Heart right ventricle (tissue), 16 donors: ENCODE data around the gene HELZ. TPM values are rescaled to one million over a fixed set of nuclear protein-coding genes. Genes with fewer than 3 reads are reported as not detected.
A peak's percentile ranks its signal among the peaks of the same experiment; 100 is the strongest.
"Not testable (repeated sequence)": the region's sequence is repeated elsewhere in the genome, so short reads cannot be mapped to it uniquely, and the experiment has no call there.

Experiments
- ATAC-seq, 8 donors: fragments of 200-7000 bp; cut with Tn5 transposase; one replicate each; pipeline ENCODE4 v1.9.1; 2020; ENCODE audit warnings: mild to moderate bottlenecking in 8 of 8, moderate library complexity in 8 of 8, moderate number of reproducible peaks in 1 of 8
- DNase-seq, 2 donors: peaks; one replicate each; pipeline ENCODE4 v3.0.0-alpha.2; 2020
- H3K27ac ChIP-seq, 10 donors: fragments of 200-600 bp; sonication (generic) in 2 of 10; one replicate each; pipeline versions ENCODE4 v1.5.0 to v1.8.0; 2020 to 2022; ENCODE audit warnings: mild to moderate bottlenecking in 3 of 10
- H3K27me3 ChIP-seq, 7 donors: fragments of 200-600 bp; one replicate each; pipeline ENCODE4 v1.8.0; 2021 to 2022; ENCODE audit warnings: mild to moderate bottlenecking in 2 of 7
- H3K36me3 ChIP-seq, 9 donors: fragments of 200-600 bp; sonication (generic) in 1 of 9; one replicate each; pipeline versions ENCODE4 v1.5.0 to v1.8.0; 2020 to 2022; ENCODE audit warnings: mild to moderate bottlenecking in 2 of 9
- H3K4me1 ChIP-seq, 9 donors: fragments of 200-600 bp; sonication (generic) in 1 of 9; one replicate each; pipeline versions ENCODE4 v1.5.0 to v1.8.0; 2020 to 2022; ENCODE audit warnings: mild to moderate bottlenecking in 4 of 9
- H3K4me3 ChIP-seq, 10 donors: fragments of 200-600 bp; sonication (generic) in 2 of 10; one replicate each; pipeline versions ENCODE4 v1.5.0 to v1.8.0; 2020 to 2022; ENCODE audit warnings: mild to moderate bottlenecking in 7 of 10, moderate library complexity in 2 of 10
- H3K9me3 ChIP-seq, 11 donors: fragments of 200-600 bp in 10 of 11; sonication (generic) in 2 of 11; one replicate each; pipeline versions ENCODE4 v1.5.0 to v1.8.0; 2013 to 2022; ENCODE audit warnings: mild to moderate bottlenecking in 2 of 11, control low read depth in 1 of 11, moderate library complexity in 1 of 11
- WGBS, 2 donors: extraction: QIAGEN DNeasy Blood & Tissue Kit; methylation state at CpG; one replicate each; pipeline ENCODE4 v1.1.7; 2013; ENCODE audit warnings: inconsistent platforms in 1 of 2; 5-methylcytosine and 5-hydroxymethylcytosine counted together
- intact Hi-C, 10 donors: fragments of 100-400 bp; cut with DNase I; formaldehyde crosslinking; loops; one replicate each; pipeline versions ENCODE4 v1.11.1 to v1.14.2; 2022
- polyA plus RNA-seq, 2 donors: library from polyadenylated mRNA; stranded (reverse); fragments of 200-250 nt; gene quantifications; one replicate each; pipeline ENCODE4 v1.2.3, GENCODE V29; 2013
- total RNA-seq, 10 donors: library from RNA; stranded (reverse); fragmentation: NEBNext Ultra II Directional in 3 of 10; extraction: Animal tissue kit (Norgen Biotek cat#: 25700) in 3 of 10; gene quantifications; one replicate each; pipeline versions ENCODE4 v1.2.1 to v1.2.4, GENCODE V29; 2021 to 2023
- TF ChIP-seq, protein P1 (sequence below), 9 donors: fragments of 200-600 bp; sonication (generic) in 2 of 9; IDR thresholded peaks; one replicate each; pipeline versions ENCODE4 v1.5.0 to v1.8.0; 2021 to 2022; ENCODE audit warnings: antibody characterized with exemption in 9 of 9, mild to moderate bottlenecking in 5 of 9, moderate library complexity in 1 of 9
- donor health status: Arrhythmogenic right ventricular cardiomyopathy.
- donor health status: ischemic (EF 13 %, LVEDD 7.1; RV severe dilation, severe dysfunction).
- donor health status: healthy with polysubstance abuse.
- donor health status: DM: no; HTN: yes; CAD: no.
- donor health status: DM: no; HTN: no; CAD: no.
- donor health status: ischemic (EF 25% LVEDD 6.9; RV normal size, moderate dysfunction).
- donor health status: ischemic (EF 25% LVEDD 5.7; RV mildly dilated, moderate dysfunction).
- donor health status: healthy.
- donor health status: DM: yes; HTN: yes; CAD: no.
- donor health status: Ischemic cardiomyopathy.
- donor health status: ischemic (EF 35%, LVEDD 5.7; RV mildly dilated, moderate dysfunction).
- donor health status: nonischemic (EF 11% LVEDD 7.7; RV severe dilation, severe dysfunction).
- donor health status: DM: yes; HTN: yes; CAD: no.
- donor health status: PGD.
- donor health status: ischemic (EF 29% LVEDD 5.4; RV normal size, mild dysfunction).
- donor health status: nonischemic (EF 23%, LVEDD 6.1; RV moderate dilation, normal function).

HELZ gene
- total and polyA plus RNA-seq, 12 donors: 2.4 to 50.3 (median 40.6) TPM

DNA sequence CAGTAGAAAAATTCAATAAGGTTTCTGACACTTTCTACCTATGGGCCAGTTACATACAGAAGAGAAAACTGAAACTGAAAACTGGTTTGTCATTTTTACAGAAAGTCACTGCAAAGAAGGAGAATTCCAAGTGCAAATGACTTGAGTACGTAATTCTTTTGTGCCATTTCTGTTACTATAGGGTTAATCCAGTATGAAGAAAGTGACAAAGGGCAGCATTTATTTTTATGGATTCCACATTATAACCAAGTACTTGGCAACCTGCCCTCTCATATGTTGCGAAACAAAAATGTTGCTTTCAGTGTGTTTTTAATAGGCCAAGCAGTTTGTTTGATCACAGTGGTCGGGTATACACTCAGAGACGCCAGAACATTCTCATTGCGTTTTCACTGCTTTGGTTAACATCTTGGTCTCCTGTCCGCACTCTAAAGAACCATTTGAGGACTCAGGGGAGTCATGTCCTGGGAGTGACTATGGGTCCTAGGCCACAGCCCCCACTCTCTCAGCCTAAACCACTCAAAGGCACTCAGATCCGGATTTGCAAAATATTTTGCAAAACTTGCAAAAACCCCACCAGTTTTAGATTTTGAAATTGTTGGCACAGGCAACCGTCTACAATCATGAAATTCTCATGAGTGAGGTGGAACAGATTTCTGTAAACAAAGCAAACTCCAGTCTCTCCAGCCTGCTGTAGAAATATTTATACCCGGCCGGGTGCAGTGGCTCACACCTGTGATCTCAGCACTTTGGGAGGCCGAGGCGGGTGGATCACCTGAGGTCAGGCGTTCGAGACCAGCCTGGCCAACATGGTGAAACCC lies 15.4 kb upstream of the HELZ start:
- peak in 1 of 2 donors; percentile 32 for DNase-seq
- Histone ChIP-seq H3K4me3 (peak overlapping the region in 2 of 10 donors; percentile 5 to 18), H3K27ac (peak overlapping the region in 5 of 10 donors; percentile 39 to 91 (median 46)), H3K27me3 (no peaks in the 10 kb centered on the region), H3K9me3 (peaks cover 0 to 7% (median 0%) of the 10 kb centered on the region in 11 donors), H3K4me1 (peaks cover 0 to 60% (median 11%) of the 10 kb centered on the region in 9 donors), H3K36me3 (no peaks in the 10 kb centered on the region)
- peak; percentile 41 to 79 (median 60) for ATAC-seq
- intact Hi-C loops: no loop called here
- TF ChIP-seq, protein P1, sequence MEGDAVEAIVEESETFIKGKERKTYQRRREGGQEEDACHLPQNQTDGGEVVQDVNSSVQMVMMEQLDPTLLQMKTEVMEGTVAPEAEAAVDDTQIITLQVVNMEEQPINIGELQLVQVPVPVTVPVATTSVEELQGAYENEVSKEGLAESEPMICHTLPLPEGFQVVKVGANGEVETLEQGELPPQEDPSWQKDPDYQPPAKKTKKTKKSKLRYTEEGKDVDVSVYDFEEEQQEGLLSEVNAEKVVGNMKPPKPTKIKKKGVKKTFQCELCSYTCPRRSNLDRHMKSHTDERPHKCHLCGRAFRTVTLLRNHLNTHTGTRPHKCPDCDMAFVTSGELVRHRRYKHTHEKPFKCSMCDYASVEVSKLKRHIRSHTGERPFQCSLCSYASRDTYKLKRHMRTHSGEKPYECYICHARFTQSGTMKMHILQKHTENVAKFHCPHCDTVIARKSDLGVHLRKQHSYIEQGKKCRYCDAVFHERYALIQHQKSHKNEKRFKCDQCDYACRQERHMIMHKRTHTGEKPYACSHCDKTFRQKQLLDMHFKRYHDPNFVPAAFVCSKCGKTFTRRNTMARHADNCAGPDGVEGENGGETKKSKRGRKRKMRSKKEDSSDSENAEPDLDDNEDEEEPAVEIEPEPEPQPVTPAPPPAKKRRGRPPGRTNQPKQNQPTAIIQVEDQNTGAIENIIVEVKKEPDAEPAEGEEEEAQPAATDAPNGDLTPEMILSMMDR (IDR thresholded peaks at IDR 0.05): no peak
- 60 to 66% methylated on average over 14 of the region's 14 CpGs for WGBS, 2 donors

DNA sequence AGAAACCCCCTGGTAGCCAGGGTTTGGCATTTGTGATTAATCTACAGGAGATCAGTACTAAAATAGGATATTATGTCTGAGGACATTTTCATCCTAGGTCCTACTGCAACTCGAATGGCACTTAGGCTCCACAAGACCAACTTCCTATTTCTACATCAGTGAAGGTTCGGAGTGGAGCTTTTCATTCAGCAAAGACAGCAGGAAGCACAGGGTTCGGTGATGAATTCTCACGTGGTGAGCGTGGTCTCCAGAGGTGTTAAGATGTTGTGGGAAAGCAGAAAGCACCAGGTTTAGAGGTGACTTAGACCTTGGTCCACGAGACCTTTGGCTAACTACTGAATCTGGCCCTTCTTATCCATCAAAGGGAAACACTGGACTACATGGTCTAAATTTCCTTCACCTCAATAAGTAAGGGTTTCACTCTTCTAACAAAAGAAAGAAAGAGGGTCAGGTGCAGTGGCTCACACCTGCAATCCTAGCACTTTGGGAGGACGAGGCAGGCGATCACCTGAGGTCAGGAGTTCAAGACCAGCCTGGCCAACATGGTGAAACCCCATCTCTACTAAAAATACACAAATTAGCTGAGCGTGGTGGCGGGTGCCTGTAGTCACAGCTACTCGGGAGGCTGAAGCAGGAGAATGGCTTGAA lies 13.9 kb upstream of the HELZ start:
- peak in 2 of 8 donors; percentile 12 to 38 for ATAC-seq
- TF ChIP-seq, protein P1 (IDR thresholded peaks at IDR 0.05): no peak
- peaks cover 0 to 7% (median 0%) of the 10 kb centered on the region in 11 donors for H3K9me3 ChIP-seq
- H3K4me3 ChIP-seq: no peak overlapping the region
- H3K27ac ChIP-seq: peak overlapping the region in 3 of 10 donors; percentile 32 to 91 (median 53)
- H3K4me1 ChIP-seq: peaks cover 0 to 60% (median 11%) of the 10 kb centered on the region in 9 donors
- intact Hi-C loops: no loop called here
- DNase-seq: no peak
- WGBS, 2 donors: 85 to 88% methylated on average over 11 of the region's 11 CpGs
- no peaks in the 10 kb centered on the region for H3K27me3 ChIP-seq
- no peaks in the 10 kb centered on the region for H3K36me3 ChIP-seq

DNA sequence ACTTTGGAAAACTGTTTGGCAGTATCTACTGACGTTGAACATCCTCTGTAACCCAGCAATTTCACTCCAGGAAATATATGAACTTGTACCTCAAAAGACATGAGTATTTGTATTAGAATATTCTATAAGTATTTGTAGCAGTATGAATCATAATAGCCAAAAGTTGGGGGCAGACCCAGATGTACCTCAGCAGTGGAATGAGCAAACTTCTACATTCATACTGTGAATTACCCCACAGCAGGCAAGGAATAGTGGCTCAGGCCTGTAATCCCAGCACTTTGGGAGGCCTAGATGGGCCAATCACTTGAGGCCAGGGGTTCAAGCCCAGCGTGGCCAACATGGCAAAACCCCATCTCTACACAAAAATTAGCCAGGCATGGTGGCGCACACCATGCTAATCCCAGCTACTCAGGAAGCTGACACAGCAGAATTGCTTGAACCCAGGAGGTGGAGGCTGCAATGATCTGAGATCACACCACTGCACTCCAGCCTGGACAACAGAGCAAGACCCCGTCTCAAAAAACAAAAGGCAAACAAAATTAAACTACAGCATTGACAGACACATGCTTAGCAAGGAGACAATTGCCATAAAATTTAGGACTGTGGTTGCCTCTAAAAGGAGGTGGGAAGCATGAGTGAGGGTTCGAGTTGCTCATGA lies 11.2 kb upstream of the HELZ start:
- DNase-seq (no peak), ATAC-seq (no peak)
- Histone ChIP-seq H3K27ac (peak overlapping the region in 1 of 10 donors; percentile 91), H3K4me3 (no peak overlapping the region), H3K4me1 (peaks cover 0 to 50% (median 11%) of the 10 kb centered on the region in 9 donors), H3K27me3 (no peaks in the 10 kb centered on the region), H3K36me3 (no peaks in the 10 kb centered on the region), H3K9me3 (peaks cover 0 to 7% (median 0%) of the 10 kb centered on the region in 11 donors)
- WGBS, 2 donors: 95% methylated on average over 5 of the region's 5 CpGs
- intact Hi-C loops: no loop called here
- TF ChIP-seq, protein P1 (IDR thresholded peaks at IDR 0.05): no peak

DNA sequence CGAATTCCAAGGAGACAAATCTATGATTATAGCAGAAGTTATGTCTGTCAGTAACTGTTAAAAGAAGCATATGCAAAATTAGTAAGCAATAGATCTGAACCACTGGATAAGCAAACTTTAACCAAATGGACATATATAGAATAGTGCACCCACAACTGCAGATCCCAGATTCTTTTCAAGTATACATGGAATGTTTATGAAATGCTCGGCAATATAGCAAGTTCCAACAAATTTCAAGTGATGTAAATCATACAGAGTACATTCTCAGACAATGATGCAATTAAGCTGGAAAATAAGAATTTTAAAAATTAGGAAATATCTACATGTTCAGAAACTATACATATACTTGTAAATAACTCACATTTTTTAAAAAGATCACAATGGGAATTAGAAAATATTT lies 8.4 kb upstream of the HELZ start:
- no peak overlapping the region for H3K27ac ChIP-seq
- WGBS, 2 donors: 67% methylated on average over 2 of the region's 2 CpGs
- intact Hi-C loops: no loop called here
- TF ChIP-seq, protein P1 (IDR thresholded peaks at IDR 0.05): no peak
- H3K27me3 ChIP-seq: no peaks in the 10 kb centered on the region
- no peak for ATAC-seq
- H3K9me3 ChIP-seq: peaks cover 0 to 7% (median 0%) of the 10 kb centered on the region in 11 donors
- no peak for DNase-seq
- H3K4me3 ChIP-seq: no peak overlapping the region
- H3K36me3 ChIP-seq: no peaks in the 10 kb centered on the region
- peaks cover 0 to 23% (median 9%) of the 10 kb centered on the region in 9 donors for H3K4me1 ChIP-seq

DNA sequence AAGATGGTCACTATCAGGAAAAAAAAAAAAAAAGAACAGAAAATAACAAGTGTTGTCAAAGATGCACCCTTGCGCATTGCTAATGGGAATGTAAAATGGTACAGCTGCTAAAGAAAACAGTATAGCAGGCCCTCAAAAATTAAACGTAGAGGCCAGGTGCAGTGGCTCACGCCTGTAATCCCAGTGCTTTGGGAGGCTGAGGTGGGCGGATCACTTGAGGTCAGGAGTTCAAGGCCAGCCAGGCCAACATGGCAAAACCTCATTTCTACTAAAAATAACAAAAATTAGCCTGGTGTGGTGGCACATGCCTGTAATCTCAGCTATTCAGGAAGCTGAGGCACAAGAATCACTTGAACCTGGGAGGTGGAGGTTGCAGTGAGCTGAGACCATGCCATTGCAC lies 6.6 kb upstream of the HELZ start:
- H3K4me1 ChIP-seq, ATAC-seq, DNase-seq, H3K36me3 ChIP-seq, H3K27me3 ChIP-seq, H3K27ac ChIP-seq, H3K9me3 ChIP-seq, intact Hi-C loops, H3K4me3 ChIP-seq: not testable (repeated sequence)
- WGBS, 2 donors: 86 to 89% methylated on average over 4 of the region's 4 CpGs
